D721Med (cell line): ENCODE results near the gene CMIP.

Experiments used
- DNase-seq: peaks from one replicate; pipeline ENCODE4 v3.0.0; 2011; ENCODE audit warnings: low spot score; ENCODE audit not compliant: insufficient read length
- FAIRE-seq: peaks from 2 replicates; lab custom pipeline; 2011; peaks lifted over from hg19 to GRCh38; lab: Jason Lieb, UNC
- TF ChIP-seq, protein P1 (sequence below): IDR thresholded peaks from 2 replicates; pipeline ENCODE4 v1.5.1; 2012; ENCODE audit warnings: mild to moderate bottlenecking, control low read depth; ENCODE audit not compliant: insufficient read depth; ENCODE audit errors: missing control alignments

The CMIP gene

GRCh38 chr16:81581107-81581506, 136.5 kb downstream of the CMIP start:
- DNase-seq = no peak
- FAIRE-seq = no peak
- TF ChIP-seq, protein P1, sequence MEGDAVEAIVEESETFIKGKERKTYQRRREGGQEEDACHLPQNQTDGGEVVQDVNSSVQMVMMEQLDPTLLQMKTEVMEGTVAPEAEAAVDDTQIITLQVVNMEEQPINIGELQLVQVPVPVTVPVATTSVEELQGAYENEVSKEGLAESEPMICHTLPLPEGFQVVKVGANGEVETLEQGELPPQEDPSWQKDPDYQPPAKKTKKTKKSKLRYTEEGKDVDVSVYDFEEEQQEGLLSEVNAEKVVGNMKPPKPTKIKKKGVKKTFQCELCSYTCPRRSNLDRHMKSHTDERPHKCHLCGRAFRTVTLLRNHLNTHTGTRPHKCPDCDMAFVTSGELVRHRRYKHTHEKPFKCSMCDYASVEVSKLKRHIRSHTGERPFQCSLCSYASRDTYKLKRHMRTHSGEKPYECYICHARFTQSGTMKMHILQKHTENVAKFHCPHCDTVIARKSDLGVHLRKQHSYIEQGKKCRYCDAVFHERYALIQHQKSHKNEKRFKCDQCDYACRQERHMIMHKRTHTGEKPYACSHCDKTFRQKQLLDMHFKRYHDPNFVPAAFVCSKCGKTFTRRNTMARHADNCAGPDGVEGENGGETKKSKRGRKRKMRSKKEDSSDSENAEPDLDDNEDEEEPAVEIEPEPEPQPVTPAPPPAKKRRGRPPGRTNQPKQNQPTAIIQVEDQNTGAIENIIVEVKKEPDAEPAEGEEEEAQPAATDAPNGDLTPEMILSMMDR = no peak

DNA sequence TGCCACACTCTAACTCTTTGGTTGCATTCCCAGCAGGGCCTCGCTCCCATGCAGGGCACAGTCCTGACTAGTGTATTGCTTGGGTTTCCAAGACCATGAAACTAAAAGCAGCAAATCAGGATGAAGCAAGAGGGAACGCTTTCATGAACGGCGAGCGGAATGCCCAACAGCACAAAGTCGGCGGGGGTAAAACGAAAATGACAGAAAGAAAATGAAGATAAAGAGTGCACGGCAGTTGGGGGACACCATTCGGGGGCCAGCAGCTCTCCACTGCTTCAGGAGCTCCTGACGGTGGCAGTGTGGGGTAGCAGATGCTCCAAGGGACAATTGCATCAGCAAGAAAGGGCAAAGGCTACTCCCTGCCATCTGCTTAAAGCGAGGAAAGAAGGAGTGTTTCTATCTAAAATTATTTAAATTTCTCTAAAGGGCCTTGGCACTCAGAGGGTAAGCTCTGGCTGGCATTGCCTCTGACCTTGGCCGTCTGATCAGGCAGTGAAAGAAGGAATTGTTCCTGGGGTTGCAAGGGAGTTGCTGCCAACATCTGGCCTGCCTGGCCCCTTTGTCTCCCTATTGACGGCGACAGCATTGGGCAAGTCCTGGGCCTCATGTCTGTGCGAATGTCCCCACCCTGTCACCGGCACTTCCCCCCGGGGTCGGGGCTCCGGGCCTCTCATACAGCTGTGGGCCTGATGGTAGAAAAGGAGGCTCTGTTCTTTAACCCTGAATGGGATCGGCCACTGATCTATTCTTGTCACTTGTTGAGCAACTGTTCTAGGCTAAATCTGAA, 138.2 kb downstream of the CMIP start:
- TF ChIP-seq, protein P1 = peak; percentile 19
- no peak for DNase-seq
- FAIRE-seq = no peak

- TF ChIP-seq, protein P1 = no peak
- DNase-seq (no peak), FAIRE-seq (no peak)
These were observed 139.5 kb downstream of the CMIP start for GRCh38 chr16:81583893-81584631.

GRCh38 chr16:81585785-81586184, 141.2 kb downstream of the CMIP start:
- DNase-seq (no peak), FAIRE-seq (no peak)
- TF ChIP-seq, protein P1 = peak; percentile 32

- FAIRE-seq = no peak
- TF ChIP-seq, protein P1 = no peak
- DNase-seq = no peak
These were observed 141.8 kb downstream of the CMIP start for GRCh38 chr16:81586417-81586816.

- DNase-seq = no peak
- TF ChIP-seq, protein P1 = no peak
- FAIRE-seq = no peak
These were observed 142.5 kb downstream of the CMIP start for GRCh38 chr16:81586977-81587625.
